RWPE1 (cell line): ENCODE data around the gene UBQLN4.

Experiments
- CTCF ChIA-PET: fragments of 350-600 bp; sonication (Branson Sonifier 250); formaldehyde crosslinking; extraction: SDS; loops from one replicate; lab custom pipeline; 2021; lab: Yijun Ruan, JAX
- POLR2A ChIA-PET: fragments of 400-600 bp; formaldehyde crosslinking; extraction: SDS; loops from one replicate; lab custom pipeline; 2020; ENCODE audit warnings: antibody characterized with exemption; ENCODE audit not compliant: low non-redundant PET; lab: Yijun Ruan, JAX
- DNase-seq: peaks from one replicate; pipeline ENCODE4 v3.0.0; 2012; ENCODE audit warnings: low spot score
- H3K27ac ChIP-seq: fragments of 450-650 bp; 2 replicates; pipeline ENCODE4 v1.5.1; 2017
- CTCF ChIP-seq: fragments of 450-650 bp; conservative IDR thresholded peaks from 2 replicates; pipeline ENCODE4 v1.5.1; 2017; ENCODE audit warnings: low read depth, mild to moderate bottlenecking

Gene UBQLN4

DNA sequence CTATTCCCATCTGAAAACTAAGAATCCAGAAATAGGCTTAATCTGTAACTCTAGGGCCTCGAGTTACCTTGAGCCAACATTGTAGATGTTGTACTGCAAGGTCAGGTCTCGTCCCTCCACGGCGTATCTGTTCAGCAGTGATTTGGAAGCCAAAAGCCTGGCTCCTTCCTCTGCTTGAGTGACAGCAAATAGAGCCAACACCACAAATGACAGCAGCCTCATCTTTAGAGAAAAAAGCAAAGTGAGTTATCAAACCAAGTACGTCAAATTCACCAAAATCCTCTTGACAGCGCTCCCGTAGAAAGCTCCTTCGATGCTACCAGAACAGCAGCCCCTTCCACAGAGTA lies 33.7 kb downstream of the UBQLN4 start:
- H3K27ac ChIP-seq = peak overlapping the region; percentile 80
- TF ChIP-seq CTCF = no peak
- no peak for DNase-seq
- CTCF ChIA-PET = interaction anchor here (0.7 to 1.1 kb wide), 3 partner anchors 36 to 77 kb away, joined by 3 to 5 read pairs (median 4); no protein-coding TSS in a partner anchor
- POLR2A ChIA-PET = no interaction called here

DNA sequence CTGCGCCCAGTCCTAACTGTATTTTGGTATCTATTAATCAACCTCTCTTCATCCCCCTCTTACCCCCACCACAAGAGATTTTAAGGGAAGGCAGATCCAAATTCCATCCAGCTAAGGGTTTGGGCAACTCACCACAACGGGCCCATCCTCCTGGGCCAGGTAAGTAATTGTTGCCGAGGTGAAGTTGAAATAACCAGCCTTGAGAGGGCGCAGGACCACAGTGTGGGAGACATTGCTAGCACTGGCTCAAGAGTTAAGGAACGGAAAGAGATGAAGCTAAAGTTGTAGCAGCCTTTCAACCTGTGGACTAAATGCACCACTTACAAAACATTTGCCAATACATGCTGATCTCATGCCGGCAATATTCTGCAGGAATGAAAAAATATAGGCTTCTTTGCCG lies 38.8 kb downstream of the UBQLN4 start:
- TF ChIP-seq CTCF = no peak
- CTCF ChIA-PET = no interaction called here
- no peak overlapping the region; the same call in 1 of the 2 replicates for H3K27ac ChIP-seq
- DNase-seq = no peak
- POLR2A ChIA-PET = no interaction called here

- ChIA-PET CTCF (no interaction called here), POLR2A (no interaction called here)
- TF ChIP-seq CTCF = no peak
- DNase-seq = no peak
- no peak overlapping the region for H3K27ac ChIP-seq
These were observed 41.4 kb downstream of the UBQLN4 start for GRCh38 chr1:156012051-156012817.

DNA sequence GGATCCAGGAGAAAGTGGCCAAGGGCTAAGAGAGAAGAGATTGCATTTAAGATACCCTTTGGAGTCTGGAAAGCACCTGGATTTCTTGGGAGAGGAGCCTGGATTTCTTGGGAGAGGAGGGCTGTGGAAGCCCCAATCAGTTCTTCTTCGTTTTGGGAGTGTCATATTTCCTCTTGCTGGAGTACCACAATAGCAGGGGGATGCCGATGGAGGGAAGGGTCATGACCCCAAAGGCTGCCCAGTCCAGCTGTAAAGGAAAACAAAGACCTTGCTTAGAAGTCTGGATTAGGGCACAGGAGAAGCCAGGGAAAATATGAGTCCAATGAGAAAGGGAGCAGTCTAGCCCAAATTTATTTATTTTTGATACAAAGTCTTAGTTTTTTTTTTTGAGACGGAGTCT lies 44.2 kb downstream of the UBQLN4 start:
- CTCF ChIA-PET = interaction anchor here (1.5 kb wide), 1 partner anchor 20 kb away, joined by 5 read pairs; no protein-coding TSS in a partner anchor
- no peak for DNase-seq
- no peak for TF ChIP-seq CTCF
- H3K27ac ChIP-seq = peak overlapping the region; percentile 54
- POLR2A ChIA-PET = no interaction called here

DNA sequence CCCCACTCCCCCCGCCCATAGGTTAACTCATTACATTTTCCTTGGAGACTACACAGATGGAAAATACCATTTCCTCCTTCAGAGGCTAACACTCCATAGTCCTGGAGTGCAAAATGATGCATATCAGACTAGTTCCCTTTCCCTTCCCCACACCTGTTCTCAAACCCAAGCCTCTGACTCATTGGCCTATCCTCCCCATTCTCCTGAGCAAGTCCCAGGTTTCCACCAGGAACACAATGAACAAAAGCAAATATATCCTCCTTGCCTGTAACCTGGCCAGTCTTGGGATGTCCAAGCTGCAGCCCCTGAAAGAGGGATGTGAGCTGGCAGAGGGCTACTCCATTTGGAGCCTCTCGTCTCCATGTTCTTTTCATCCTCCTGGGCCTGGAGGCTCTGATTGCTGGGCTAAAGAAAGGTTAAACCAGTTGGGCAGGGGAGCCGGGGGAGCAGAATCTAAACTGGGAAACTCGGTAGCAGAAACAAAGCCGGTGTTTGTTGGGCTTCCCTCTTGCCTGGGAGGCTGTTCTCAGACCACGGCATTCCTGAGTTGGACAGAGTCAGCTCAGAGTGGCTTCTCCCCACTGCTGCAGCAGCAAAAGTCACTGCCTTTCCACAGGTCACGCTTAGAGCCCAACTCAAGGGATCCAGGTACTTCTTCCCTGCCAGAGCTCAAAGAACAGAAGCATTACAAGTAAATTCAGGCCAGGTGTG lies 46.8 kb downstream of the UBQLN4 start:
- POLR2A ChIA-PET = no interaction called here
- no peak for DNase-seq
- H3K27ac ChIP-seq = peak overlapping the region; percentile 58
- CTCF ChIA-PET = interaction anchor here (0.6 kb wide), 1 partner anchor 267 kb away, joined by 3 read pairs; no protein-coding TSS in a partner anchor
- no peak for TF ChIP-seq CTCF

- CTCF ChIA-PET = no interaction called here
- peak overlapping the region; percentile 41 for H3K27ac ChIP-seq
- no peak for TF ChIP-seq CTCF
- DNase-seq = no peak
- POLR2A ChIA-PET = no interaction called here
These were observed 48.6 kb downstream of the UBQLN4 start for GRCh38 chr1:156004843-156005584.
